Activated gamma-delta T cell (primary cell): ENCODE measurements around the gene C10orf90.

Source experiments
- DNase-seq: peaks from one replicate; lab custom pipeline; 2025; lab: John Stamatoyannopoulos, UW

Gene C10orf90

GRCh38 chr10:126549344-126549743, 121.1 kb downstream of the C10orf90 start:
- DNase-seq = no peak

GRCh38 chr10:126544565-126544964, 125.9 kb downstream of the C10orf90 start:
- DNase-seq = no peak

- no peak for DNase-seq
These were observed 131.9 kb downstream of the C10orf90 start for GRCh38 chr10:126538439-126539135.

- no peak for DNase-seq
These were observed 133.8 kb downstream of the C10orf90 start for GRCh38 chr10:126536656-126537055.

- no peak for DNase-seq
These were observed 134.3 kb downstream of the C10orf90 start for GRCh38 chr10:126536148-126536547.

- no peak for DNase-seq
These were observed 136.8 kb downstream of the C10orf90 start for GRCh38 chr10:126533644-126534043.

GRCh38 chr10:126528315-126528835, 142.1 kb downstream of the C10orf90 start:
- DNase-seq = no peak

GRCh38 chr10:126527645-126528314, 142.7 kb downstream of the C10orf90 start:
- no peak for DNase-seq

- DNase-seq = no peak
These were observed 145.2 kb downstream of the C10orf90 start for GRCh38 chr10:126525326-126525725.

- DNase-seq = no peak
These were observed 146.0 kb downstream of the C10orf90 start for GRCh38 chr10:126524526-126524925.

GRCh38 chr10:126523071-126523470, 147.4 kb downstream of the C10orf90 start:
- DNase-seq = no peak

GRCh38 chr10:126521399-126521798, 149.1 kb downstream of the C10orf90 start:
- DNase-seq = no peak

- DNase-seq = no peak
These were observed 149.7 kb downstream of the C10orf90 start for GRCh38 chr10:126520751-126521317.

GRCh38 chr10:126519992-126520391, 150.5 kb downstream of the C10orf90 start:
- DNase-seq = no peak

GRCh38 chr10:126519185-126519584, 151.3 kb downstream of the C10orf90 start:
- DNase-seq = no peak

- DNase-seq = no peak
These were observed 152.0 kb downstream of the C10orf90 start for GRCh38 chr10:126518218-126519080.

- no peak for DNase-seq
These were observed 154.0 kb downstream of the C10orf90 start for GRCh38 chr10:126516515-126516914.

GRCh38 chr10:126511917-126512479, 158.5 kb downstream of the C10orf90 start:
- DNase-seq = no peak

GRCh38 chr10:126509182-126509581, 161.3 kb downstream of the C10orf90 start:
- DNase-seq = no peak

- DNase-seq = no peak
These were observed 161.9 kb downstream of the C10orf90 start for GRCh38 chr10:126508535-126509040.

- no peak for DNase-seq
These were observed 165.8 kb downstream of the C10orf90 start for GRCh38 chr10:126504761-126505112.
